Measurements from ENCODE around the gene NEURL1.

The NEURL1 gene

GRCh38 chr10:103640436-103641181 lies 147.1 kb downstream of the NEURL1 start:
- no peak for TF ChIP-seq POLR2A (IDR thresholded peaks at IDR 0.05; ENCODE audit: low read length)
- TF ChIP-seq GATA1 (IDR thresholded peaks at IDR 0.05; ENCODE audit: low read depth, low read length), result no peak
- no peak for DNase-seq

DNA sequence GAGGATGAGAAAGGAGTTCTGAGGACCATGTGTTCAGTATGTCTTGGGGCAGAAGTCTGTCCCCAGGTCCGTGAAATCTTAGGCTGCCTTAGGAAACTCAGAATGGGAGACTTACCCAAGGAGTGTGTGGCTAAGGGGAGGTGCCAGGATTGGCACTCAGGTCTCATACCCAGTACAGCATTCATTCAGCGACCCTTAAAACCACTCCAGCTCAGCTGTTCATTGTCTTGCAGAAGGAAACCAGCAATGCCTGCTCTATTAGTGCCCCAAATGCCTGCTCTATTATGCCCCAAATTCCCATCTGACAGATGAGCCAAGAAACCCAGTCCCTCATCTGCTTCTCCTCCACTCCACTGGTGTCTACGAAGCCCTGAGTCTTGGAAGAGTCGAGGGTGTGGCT lies 147.8 kb downstream of the NEURL1 start:
- TF ChIP-seq POLR2A (IDR thresholded peaks at IDR 0.05; ENCODE audit: low read length) (no peak), GATA1 (IDR thresholded peaks at IDR 0.05; ENCODE audit: low read depth, low read length) (no peak)
- DNase-seq, result no peak

Data from erythroblast (primary cell).